H1 (cell line): ENCODE measurements around the gene CTDNEP1. TPM values are rescaled to one million over a fixed set of nuclear protein-coding genes. Genes with fewer than 3 reads are reported as not detected.
A peak's percentile ranks its signal among the peaks of the same experiment; 100 is the strongest.

Experiments used
- CTCF ChIA-PET: fragments of 300-600 bp; sonication (Branson Sonifier 250); formaldehyde crosslinking; loops from one replicate; lab custom pipeline; 2021; ENCODE audit not compliant: partially characterized antibody; lab: Charles Lee
- POLR2A ChIA-PET: fragments of 300-600 bp; sonication (Branson Sonifier 250); formaldehyde crosslinking; loops from one replicate; lab custom pipeline; 2021; ENCODE audit warnings: inconsistent platforms; ENCODE audit not compliant: partially characterized antibody; lab: Charles Lee
- DNase-seq, 2 experiments: peaks; one replicate each; pipeline versions ENCODE4 v3.0.0 to v3.0.0-alpha.2; 2010 to 2022; ENCODE audit warnings: low spot score in 2 of 2, low read depth in 1 of 2, mixed read lengths in 1 of 2
- FAIRE-seq: peaks from 2 replicates; lab custom pipeline; 2011; peaks lifted over from hg19 to GRCh38; lab: Jason Lieb, UNC
- H2AFZ ChIP-seq: 2 replicates; pipeline ENCODE4 v1.8.1; 2012; ENCODE audit warnings: low read length, inconsistent platforms
- H2AK5ac ChIP-seq: 2 replicates; pipeline ENCODE4 v1.6.1; 2013; ENCODE audit warnings: low read depth, low read length
- H2BK120ac ChIP-seq: replicated peaks from 2 replicates; pipeline ENCODE3; 2013; ENCODE audit warnings: low read depth, low read length, inconsistent platforms
- H2BK12ac ChIP-seq: 2 replicates; pipeline ENCODE4 v1.6.1; 2013; ENCODE audit warnings: low read depth, low read length
- H2BK15ac ChIP-seq: 2 replicates; pipeline ENCODE4 v1.6.1; 2013; ENCODE audit warnings: low read length
- H2BK20ac ChIP-seq: 2 replicates; pipeline ENCODE4 v1.6.1; 2013; ENCODE audit warnings: low read length
- H2BK5ac ChIP-seq: 2 replicates; pipeline ENCODE4 v1.6.1; 2013; ENCODE audit warnings: low read depth, low read length
- H3K14ac ChIP-seq: 2 replicates; pipeline ENCODE4 v1.6.1; 2013; ENCODE audit warnings: inconsistent platforms; ENCODE audit not compliant: insufficient read length
- H3K18ac ChIP-seq: 2 replicates; pipeline ENCODE4 v1.6.1; 2013; ENCODE audit warnings: low read length; ENCODE audit errors: extremely low read depth
- H3K23ac ChIP-seq: 2 replicates; pipeline ENCODE4 v1.6.1; 2013; ENCODE audit warnings: inconsistent platforms; ENCODE audit not compliant: insufficient read length
- H3K23me2 ChIP-seq: 2 replicates; pipeline ENCODE4 v1.6.1; 2013; ENCODE audit warnings: low read depth, low read length
- H3K27ac ChIP-seq: 2 replicates; pipeline ENCODE4 v1.6.1; 2011; ENCODE audit warnings: low read depth, low read length, inconsistent platforms
- H3K27me3 ChIP-seq, 4 experiments: replicated peaks in 1 of 4; 1 replicate in 1 of 4; 2 replicates in 3 of 4; pipeline versions ENCODE4 v1.6.1 to v1.8.1; 2011 to 2013; ENCODE audit warnings: low read length in 3 of 4, mild to moderate bottlenecking in 3 of 4, inconsistent platforms in 2 of 4, mixed read lengths in 2 of 4, moderate library complexity in 1 of 4; ENCODE audit not compliant: control insufficient read depth in 3 of 4, insufficient read depth in 3 of 4; ENCODE audit errors: extremely low read depth in 1 of 4
- H3K36me3 ChIP-seq, 4 experiments: 2 replicates each; pipeline versions ENCODE4 v1.6.1 to v1.8.1; 2011 to 2013; ENCODE audit warnings: mild to moderate bottlenecking in 4 of 4, low read length in 3 of 4, moderate library complexity in 2 of 4, control low read depth in 1 of 4, inconsistent platforms in 1 of 4; ENCODE audit not compliant: insufficient read depth in 4 of 4, control insufficient read depth in 2 of 4
- H3K4ac ChIP-seq: replicated peaks from 2 replicates; pipeline ENCODE3; 2013; ENCODE audit warnings: low read length, low read depth, mixed read lengths, inconsistent platforms; ENCODE audit not compliant: insufficient read length
- H3K4me1 ChIP-seq, 4 experiments: replicated peaks in 1 of 4; 1 replicate in 1 of 4; 2 replicates in 3 of 4; pipeline versions ENCODE4 v1.6.1 to v1.8.1; 2011 to 2013; ENCODE audit warnings: low read length in 3 of 4, inconsistent platforms in 2 of 4, mixed read lengths in 1 of 4; ENCODE audit not compliant: insufficient read depth in 4 of 4, control insufficient read depth in 3 of 4
- H3K4me2 ChIP-seq, 2 experiments: 2 replicates each; pipeline versions ENCODE4 v1.6.1 to v1.8.1; 2011 to 2013; ENCODE audit warnings: low read depth in 2 of 2, low read length in 2 of 2, control low read depth in 1 of 2, inconsistent platforms in 1 of 2, mild to moderate bottlenecking in 1 of 2; ENCODE audit not compliant: insufficient read depth in 1 of 2
- H3K4me3 ChIP-seq, 4 experiments: fragments of 200-600, 300-600 bp in 1 of 4; sonication (generic), shearing (Covaris generic), sonication (Bioruptor Twin) in 1 of 4; 2 replicates each; pipeline versions ENCODE4 v1.5.1 to v1.8.1; 2011 to 2016; ENCODE audit warnings: low read length in 4 of 4, low read depth in 3 of 4, control low read depth in 2 of 4, inconsistent platforms in 2 of 4, mild to moderate bottlenecking in 2 of 4, mixed read lengths in 1 of 4, moderate library complexity in 1 of 4; ENCODE audit not compliant: insufficient read depth in 2 of 4; ENCODE audit errors: extremely low read depth in 1 of 4
- H3K56ac ChIP-seq: replicated peaks from 2 replicates; pipeline ENCODE3; 2013; ENCODE audit warnings: low read depth, mild to moderate bottlenecking, mixed read lengths, low read length, inconsistent platforms; ENCODE audit not compliant: insufficient read length
- H3K79me1 ChIP-seq: 2 replicates; pipeline ENCODE4 v1.6.1; 2013; ENCODE audit warnings: low read depth, low read length, control low read depth
- H3K79me2 ChIP-seq, 2 experiments: 2 replicates each; pipeline versions ENCODE4 v1.6.1 to v1.8.1; 2012 to 2013; ENCODE audit warnings: low read length in 2 of 2, mild to moderate bottlenecking in 2 of 2, inconsistent platforms in 1 of 2; ENCODE audit not compliant: insufficient read depth in 2 of 2, control insufficient read depth in 1 of 2
- H3K9ac ChIP-seq, 4 experiments: replicated peaks in 1 of 4; 1 replicate in 1 of 4; 2 replicates in 3 of 4; pipeline versions ENCODE4 v1.6.1 to v1.8.1; 2011 to 2013; ENCODE audit warnings: low read depth in 3 of 4, low read length in 3 of 4, control low read depth in 2 of 4, mild to moderate bottlenecking in 2 of 4, moderate library complexity in 2 of 4, inconsistent platforms in 1 of 4; ENCODE audit errors: extremely low read depth in 1 of 4
- H3K9me3 ChIP-seq, 2 experiments: 2 replicates each; pipeline versions ENCODE4 v1.6.1 to v1.8.1; 2012 to 2013; ENCODE audit warnings: mild to moderate bottlenecking in 2 of 2, moderate library complexity in 2 of 2, control low read depth in 1 of 2, inconsistent platforms in 1 of 2, low read depth in 1 of 2, low read length in 1 of 2, mixed read lengths in 1 of 2; ENCODE audit not compliant: insufficient read depth in 2 of 2
- H4K20me1 ChIP-seq, 2 experiments: replicated peaks in 1 of 2; 2 replicates each; pipeline versions ENCODE3 to v1.8.1; 2011 to 2013; ENCODE audit warnings: inconsistent platforms in 2 of 2, low read length in 2 of 2, mild to moderate bottlenecking in 1 of 2; ENCODE audit not compliant: insufficient read depth in 2 of 2, control insufficient read depth in 1 of 2
- H4K5ac ChIP-seq: 2 replicates; pipeline ENCODE4 v1.6.1; 2013; ENCODE audit warnings: low read length, low read depth, mixed read lengths, inconsistent platforms; ENCODE audit not compliant: insufficient read length
- H4K8ac ChIP-seq: 2 replicates; pipeline ENCODE4 v1.8.0; 2013; ENCODE audit warnings: mild to moderate bottlenecking, moderate library complexity, low read length, inconsistent platforms; ENCODE audit not compliant: insufficient read depth; ENCODE audit errors: extremely low read depth
- H4K91ac ChIP-seq: replicated peaks from 2 replicates; pipeline ENCODE3; 2013; ENCODE audit warnings: low read length, mixed read lengths, inconsistent platforms; ENCODE audit not compliant: insufficient read length
- GABPA ChIP-seq: IDR thresholded peaks from 2 replicates; pipeline ENCODE4 v1.6.1; 2011; ENCODE audit warnings: mild to moderate bottlenecking, low read length, moderate library complexity, borderline replicate concordance; ENCODE audit not compliant: insufficient read depth
- HDAC6 ChIP-seq: IDR thresholded peaks from one replicate; pipeline ENCODE4 v1.7.1; 2012; ENCODE audit warnings: low read depth, mild to moderate bottlenecking, inconsistent platforms, low read length, moderate library complexity
- RAD21 ChIP-seq, 2 experiments: IDR thresholded peaks in 1 of 2; conservative IDR thresholded peaks in 1 of 2; 2 replicates each; pipeline ENCODE4 v1.6.1; 2011; ENCODE audit warnings: low read depth in 2 of 2, low read length in 2 of 2, improper control_type of control experiment in 1 of 2, inconsistent platforms in 1 of 2, mild to moderate bottlenecking in 1 of 2, moderate library complexity in 1 of 2
- RNF2 ChIP-seq: fragments of 200-900, 300-1000 bp; sonication (generic); IDR thresholded peaks from 2 replicates; pipeline ENCODE4 v1.7.1; 2016; ENCODE audit warnings: borderline replicate concordance, low read depth, mild to moderate bottlenecking, antibody characterized with exemption, low read length; ENCODE audit not compliant: poor library complexity, severe bottlenecking; ENCODE audit errors: missing control alignments
- WGBS, 2 experiments: shearing (Covaris generic) in 1 of 2; methylation state at CpG; one replicate each; pipeline versions ENCODE4 v1.1.6 to v1.1.7; 2013 to 2015; ENCODE audit warnings: low lambda C conversion rate in 2 of 2, mixed read lengths in 2 of 2, inconsistent platforms in 1 of 2, low coverage in 1 of 2, missing lambda C conversion rate in 1 of 2; ENCODE audit not compliant: insufficient replicate concordance in 2 of 2, insufficient coverage in 1 of 2, insufficient read length in 1 of 2; ENCODE audit errors: extremely low coverage in 1 of 2, missing lambda C conversion rate in 1 of 2; 5-methylcytosine and 5-hydroxymethylcytosine counted together
- polyA plus RNA-seq, 7 experiments: library from polyadenylated mRNA; depleted of rRNA in 3 of 7; stranded (reverse) in 5 of 7; unstranded in 2 of 7; fragments of >200 nt in 5 of 7; fragments of 200-250 nt in 2 of 7; gene quantifications; 1 replicate in 5 of 7; 2 replicates in 1 of 7; 4 replicates in 1 of 7; pipeline versions ENCODE4 v1.2.1 to v1.2.3, GENCODE V29; 2011 to 2013; ENCODE audit warnings: missing spikeins in 2 of 7, mixed read lengths in 2 of 7
- total RNA-seq: library from RNA; stranded (reverse); fragmentation: NEBNext Ultra II Directional; extraction: Animal tissue kit (Norgen Biotek cat#: 25700); gene quantifications from 2 replicates; pipeline ENCODE4 v1.2.1, GENCODE V29; 2021
- TF ChIP-seq, protein P1 (sequence below), 3 experiments: IDR thresholded peaks; 1 replicate in 2 of 3; 2 replicates in 1 of 3; pipeline versions ENCODE4 v1.5.1 to v1.6.1; 2011; ENCODE audit warnings: low read length in 3 of 3, mild to moderate bottlenecking in 3 of 3, inconsistent platforms in 2 of 3, low read depth in 1 of 3, moderate library complexity in 1 of 3; ENCODE audit not compliant: insufficient read depth in 1 of 3; ENCODE audit errors: control extremely low read depth in 1 of 3

The CTDNEP1 gene
- total and polyA plus RNA-seq, 2 of the 8 experiments (the other 6 are each of a cell fraction or from before 2014, with no cell fraction given) = 114 to 123 TPM

GRCh38 chr17:7279448-7279847 is 27.9 kb upstream of the CTDNEP1 start:
- Histone ChIP-seq H2BK12ac (peak overlapping the region; percentile 45; the same call in 1 of the 2 replicates), H2AK5ac (0 out of 2 replicates have a peak overlapping the region, but pooled peaks have one; percentile 3), H3K23me2 (peaks cover 11% of the 10 kb centered on the region), H4K91ac (no peak overlapping the region), H3K27me3 (peaks cover 0 to 13% (median 7%) of the 10 kb centered on the region in 4 experiments; a peak in 6 of 7 replicates), H2BK120ac (no peak overlapping the region), H3K27ac (no peak overlapping the region), H3K9me3 (no peaks in the 10 kb centered on the region), H4K5ac (no peak overlapping the region), H3K14ac (no peak overlapping the region), H3K4me2 (peak overlapping the region in 1 of 2 experiments; percentile 45; a peak in 1 of 4 replicates), H2AFZ (no peak overlapping the region), H2BK20ac (no peak overlapping the region), H2BK15ac (peak overlapping the region; percentile 46; the same call in 1 of the 2 replicates), H3K4me3 (no peak overlapping the region), H3K36me3 (peaks cover 0 to under 1% (median 0%) of the 10 kb centered on the region in 4 experiments; a peak in 2 of 8 replicates), H3K4ac (no peak overlapping the region), H3K79me1 (no peaks in the 10 kb centered on the region), H4K8ac (no peak overlapping the region), H3K18ac (no peak overlapping the region), H3K56ac (no peak overlapping the region), H2BK5ac (no peak overlapping the region), H3K79me2 (no peaks in the 10 kb centered on the region), H4K20me1 (peaks cover 0 to 7% of the 10 kb centered on the region in 2 experiments), H3K4me1 (peaks cover 0 to 20% (median 8%) of the 10 kb centered on the region in 4 experiments; a peak in 5 of 7 replicates), H3K9ac (no peak overlapping the region), H3K23ac (no peak overlapping the region)
- no peak for FAIRE-seq
- DNase-seq = no peak
- TF ChIP-seq RAD21 (IDR thresholded peaks at IDR 0.05 in 1 of 2, conservative IDR thresholded peaks at IDR 0.05 in 1 of 2; ENCODE audit: low read depth in 2 of 2, low read length in 2 of 2) (no peak), RNF2 (no peak), GABPA (no peak), HDAC6 (no peak)
- TF ChIP-seq, protein P1, sequence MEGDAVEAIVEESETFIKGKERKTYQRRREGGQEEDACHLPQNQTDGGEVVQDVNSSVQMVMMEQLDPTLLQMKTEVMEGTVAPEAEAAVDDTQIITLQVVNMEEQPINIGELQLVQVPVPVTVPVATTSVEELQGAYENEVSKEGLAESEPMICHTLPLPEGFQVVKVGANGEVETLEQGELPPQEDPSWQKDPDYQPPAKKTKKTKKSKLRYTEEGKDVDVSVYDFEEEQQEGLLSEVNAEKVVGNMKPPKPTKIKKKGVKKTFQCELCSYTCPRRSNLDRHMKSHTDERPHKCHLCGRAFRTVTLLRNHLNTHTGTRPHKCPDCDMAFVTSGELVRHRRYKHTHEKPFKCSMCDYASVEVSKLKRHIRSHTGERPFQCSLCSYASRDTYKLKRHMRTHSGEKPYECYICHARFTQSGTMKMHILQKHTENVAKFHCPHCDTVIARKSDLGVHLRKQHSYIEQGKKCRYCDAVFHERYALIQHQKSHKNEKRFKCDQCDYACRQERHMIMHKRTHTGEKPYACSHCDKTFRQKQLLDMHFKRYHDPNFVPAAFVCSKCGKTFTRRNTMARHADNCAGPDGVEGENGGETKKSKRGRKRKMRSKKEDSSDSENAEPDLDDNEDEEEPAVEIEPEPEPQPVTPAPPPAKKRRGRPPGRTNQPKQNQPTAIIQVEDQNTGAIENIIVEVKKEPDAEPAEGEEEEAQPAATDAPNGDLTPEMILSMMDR (IDR thresholded peaks at IDR 0.05; ENCODE audit: control extremely low read depth in 1 of 3, insufficient read depth in 1 of 3, low read depth in 1 of 3, low read length in 3 of 3) = no peak
- 92% methylated on average over 8 of the region's 8 CpGs; no CpG with 5 or more reads in 1 of the 2 experiments for WGBS, 2 experiments
- ChIA-PET POLR2A (interaction anchor here (1.5 to 7.7 kb wide), 8 partner anchors 12 to 65 kb away, joined by 3 to 94 read pairs (median 22); partner anchors contain the start of genes CLDN7, CTDNEP1 and GPS2), CTCF (interaction anchor here (0.6 to 4.8 kb wide), 7 partner anchors 14 to 45 kb away, joined by 3 to 42 read pairs (median 4); partner anchors contain the start of gene CLDN7)
